ENCODE data around the gene GCKR.
"Not testable (repeated sequence)": the region's sequence is repeated elsewhere in the genome, so short reads cannot be mapped to it uniquely, and the experiment has no call there.

Gene GCKR

GRCh38 chr2:27507293-27507692 lies 10.7 kb downstream of the GCKR start:
- no peak for DNase-seq (ENCODE audit: low spot score)

- DNase-seq (ENCODE audit: low spot score) = no peak
Observed at GRCh38 chr2:27509326-27509725, 12.7 kb downstream of the GCKR start.

- DNase-seq (ENCODE audit: low spot score) = no peak
Observed at GRCh38 chr2:27518113-27518781, 21.6 kb downstream of the GCKR start.

GRCh38 chr2:27518782-27519113 lies 22.1 kb downstream of the GCKR start:
- DNase-seq (ENCODE audit: low spot score) = no peak

- DNase-seq (ENCODE audit: low spot score) = no peak
Observed at GRCh38 chr2:27520316-27520715, 23.7 kb downstream of the GCKR start.

- no peak for DNase-seq (ENCODE audit: low spot score)
Observed at GRCh38 chr2:27522400-27522945, 25.8 kb downstream of the GCKR start.

GRCh38 chr2:27527182-27527581 lies 30.5 kb downstream of the GCKR start:
- no peak for DNase-seq (ENCODE audit: low spot score)

- no peak for DNase-seq (ENCODE audit: low spot score)
Observed at GRCh38 chr2:27531983-27532382, 35.3 kb downstream of the GCKR start.

GRCh38 chr2:27537287-27537686 lies 40.6 kb downstream of the GCKR start:
- no peak for DNase-seq (ENCODE audit: low spot score)

GRCh38 chr2:27538839-27539450 lies 42.3 kb downstream of the GCKR start:
- not testable (repeated sequence) for DNase-seq (ENCODE audit: low spot score)

- not testable (repeated sequence) for DNase-seq (ENCODE audit: low spot score)
Observed at GRCh38 chr2:27539649-27540048, 43.0 kb downstream of the GCKR start.

- no peak for DNase-seq (ENCODE audit: low spot score)
Observed at GRCh38 chr2:27544143-27544821, 47.6 kb downstream of the GCKR start.

GRCh38 chr2:27545348-27546141 lies 48.9 kb downstream of the GCKR start:
- no peak for DNase-seq (ENCODE audit: low spot score)

- DNase-seq (ENCODE audit: low spot score) = no peak
Observed at GRCh38 chr2:27549303-27549702, 52.7 kb downstream of the GCKR start.

GRCh38 chr2:27551514-27551913 lies 54.9 kb downstream of the GCKR start:
- DNase-seq (ENCODE audit: low spot score) = no peak

- no peak for DNase-seq (ENCODE audit: low spot score)
Observed at GRCh38 chr2:27552941-27553340, 56.3 kb downstream of the GCKR start.

GRCh38 chr2:27554451-27554850 lies 57.8 kb downstream of the GCKR start:
- not testable (repeated sequence) for DNase-seq (ENCODE audit: low spot score)

- DNase-seq (ENCODE audit: low spot score) = no peak
Observed at GRCh38 chr2:27559228-27559627, 62.6 kb downstream of the GCKR start.

GRCh38 chr2:27561060-27561459 lies 64.4 kb downstream of the GCKR start:
- DNase-seq (ENCODE audit: low spot score) = no peak

- DNase-seq (ENCODE audit: low spot score) = no peak
Observed at GRCh38 chr2:27566628-27567027, 70.0 kb downstream of the GCKR start.

GRCh38 chr2:27569398-27569797 lies 72.8 kb downstream of the GCKR start:
- DNase-seq (ENCODE audit: low spot score) = no peak

- DNase-seq (ENCODE audit: low spot score) = no peak
Observed at GRCh38 chr2:27571197-27571596, 74.6 kb downstream of the GCKR start.
